ENCODE measurements around the gene RFXANK.

RFXANK gene

DNA sequence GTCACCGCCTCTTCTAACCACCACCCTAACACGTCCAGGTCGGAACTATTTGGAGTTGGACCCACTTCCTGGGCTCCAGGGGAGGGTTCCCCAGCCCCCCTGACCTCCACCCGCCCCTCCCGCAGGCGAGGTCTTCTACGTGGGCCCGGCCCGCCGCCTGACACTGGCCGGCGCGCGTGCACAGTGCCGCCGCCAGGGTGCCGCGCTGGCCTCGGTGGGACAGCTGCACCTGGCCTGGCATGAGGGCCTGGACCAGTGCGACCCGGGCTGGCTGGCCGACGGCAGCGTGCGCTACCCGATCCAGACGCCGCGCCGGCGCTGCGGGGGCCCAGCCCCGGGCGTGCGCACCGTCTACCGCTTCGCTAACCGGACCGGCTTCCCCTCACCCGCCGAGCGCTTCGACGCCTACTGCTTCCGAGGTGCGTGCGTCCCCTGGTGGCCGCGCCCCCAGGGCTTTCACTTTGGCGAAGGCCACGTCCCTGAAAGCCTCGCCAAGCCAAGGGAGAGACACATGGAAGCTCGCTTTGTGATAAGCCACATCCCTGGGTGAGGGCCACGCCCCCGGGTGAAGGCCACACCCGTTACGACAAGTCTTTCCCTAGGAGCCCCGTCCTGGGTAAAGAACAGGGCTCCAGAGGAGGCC, 32.9 kb downstream of the RFXANK start:
- Histone ChIP-seq H3K9ac (ENCODE audit: low read depth, low read length) (no peak overlapping the region), H4K20me1 (ENCODE audit: insufficient read depth, low read length) (no peaks in the 10 kb centered on the region), H3K36me3 (ENCODE audit: insufficient read depth, low read length) (no peaks in the 10 kb centered on the region), H3K4me3 (ENCODE audit: low read depth in 1 of 2, low read length in 2 of 2) (no peak overlapping the region), H3K4me1 (ENCODE audit: insufficient read depth, low read length) (no peaks in the 10 kb centered on the region), H3K27ac (ENCODE audit: low read length) (no peak overlapping the region), H2AFZ (ENCODE audit: low read depth, low read length) (no peak overlapping the region), H3K4me2 (ENCODE audit: insufficient read depth, low read length) (no peak overlapping the region), H3K79me2 (ENCODE audit: insufficient read depth, low read length) (no peaks in the 10 kb centered on the region), H3K27me3 (ENCODE audit: insufficient read depth, low read length, poor library complexity) (no peaks in the 10 kb centered on the region), H3K9me3 (ENCODE audit: insufficient read depth, low read length, severe bottlenecking) (no peaks in the 10 kb centered on the region)
- ATAC-seq (ENCODE audit: insufficient read depth, low read depth) = no peak
- TF ChIP-seq EZH2 (IDR thresholded peaks at IDR 0.05; ENCODE audit: borderline replicate concordance, low read depth, low read length, severe bottlenecking) (no peak), CTCF (IDR thresholded peaks at IDR 0.05; ENCODE audit: borderline replicate concordance, extremely low read depth, low read length, poor library complexity, severe bottlenecking) (no peak)
- no peak for DNase-seq

GRCh38 chr19:19226204-19226603, 34.1 kb downstream of the RFXANK start:
- H3K4me2 ChIP-seq (ENCODE audit: insufficient read depth, low read length) = no peak overlapping the region
- no peak overlapping the region for H3K4me3 ChIP-seq (ENCODE audit: low read depth in 1 of 2, low read length in 2 of 2)
- DNase-seq (no peak), ATAC-seq (ENCODE audit: insufficient read depth, low read depth) (no peak)
- no peak overlapping the region for H3K27ac ChIP-seq (ENCODE audit: low read length)
- no peaks in the 10 kb centered on the region for H3K4me1 ChIP-seq (ENCODE audit: insufficient read depth, low read length)
- no peaks in the 10 kb centered on the region for H3K27me3 ChIP-seq (ENCODE audit: insufficient read depth, low read length, poor library complexity)
- H3K36me3 ChIP-seq (ENCODE audit: insufficient read depth, low read length) = no peaks in the 10 kb centered on the region
- H3K9me3 ChIP-seq (ENCODE audit: insufficient read depth, low read length, severe bottlenecking) = no peaks in the 10 kb centered on the region
- no peak overlapping the region for H2AFZ ChIP-seq (ENCODE audit: low read depth, low read length)
- H3K79me2 ChIP-seq (ENCODE audit: insufficient read depth, low read length) = no peaks in the 10 kb centered on the region
- TF ChIP-seq EZH2 (IDR thresholded peaks at IDR 0.05; ENCODE audit: borderline replicate concordance, low read depth, low read length, severe bottlenecking) (no peak), CTCF (IDR thresholded peaks at IDR 0.05; ENCODE audit: borderline replicate concordance, extremely low read depth, low read length, poor library complexity, severe bottlenecking) (no peak)
- no peaks in the 10 kb centered on the region for H4K20me1 ChIP-seq (ENCODE audit: insufficient read depth, low read length)
- no peak overlapping the region for H3K9ac ChIP-seq (ENCODE audit: low read depth, low read length)

- Histone ChIP-seq H3K9ac (ENCODE audit: low read depth, low read length) (no peak overlapping the region), H3K36me3 (ENCODE audit: insufficient read depth, low read length) (no peaks in the 10 kb centered on the region), H3K4me2 (ENCODE audit: insufficient read depth, low read length) (no peak overlapping the region), H3K27me3 (ENCODE audit: insufficient read depth, low read length, poor library complexity) (no peaks in the 10 kb centered on the region), H3K79me2 (ENCODE audit: insufficient read depth, low read length) (no peaks in the 10 kb centered on the region), H3K27ac (ENCODE audit: low read length) (no peak overlapping the region), H3K4me1 (ENCODE audit: insufficient read depth, low read length) (no peaks in the 10 kb centered on the region), H3K9me3 (ENCODE audit: insufficient read depth, low read length, severe bottlenecking) (no peaks in the 10 kb centered on the region), H4K20me1 (ENCODE audit: insufficient read depth, low read length) (no peaks in the 10 kb centered on the region), H3K4me3 (ENCODE audit: low read depth in 1 of 2, low read length in 2 of 2) (no peak overlapping the region), H2AFZ (ENCODE audit: low read depth, low read length) (no peak overlapping the region)
- TF ChIP-seq CTCF (IDR thresholded peaks at IDR 0.05; ENCODE audit: borderline replicate concordance, extremely low read depth, low read length, poor library complexity, severe bottlenecking) (no peak), EZH2 (IDR thresholded peaks at IDR 0.05; ENCODE audit: borderline replicate concordance, low read depth, low read length, severe bottlenecking) (no peak)
- DNase-seq = no peak
- no peak for ATAC-seq (ENCODE audit: insufficient read depth, low read depth)
These were observed 34.6 kb downstream of the RFXANK start for GRCh38 chr19:19226663-19227062.
